Upper lobe of right lung (tissue), 1 donor: ENCODE measurements around the gene MAMSTR. TPM values are rescaled to one million over a fixed set of nuclear protein-coding genes. Genes with fewer than 3 reads are reported as not detected.

Experiments
- ATAC-seq: fragments of 200-7000 bp; cut with Tn5 transposase; one replicate; pipeline ENCODE4 v1.9.1; 2020; ENCODE audit warnings: mild to moderate bottlenecking, moderate library complexity
- DNase-seq: peaks from one replicate; pipeline ENCODE4 v3.0.0-alpha.2; 2020
- H3K27ac ChIP-seq: fragments of 200-600 bp; one replicate; pipeline ENCODE4 v1.8.0; 2022
- H3K27me3 ChIP-seq: fragments of 200-600 bp; one replicate; pipeline ENCODE4 v1.8.0; 2022; ENCODE audit warnings: mild to moderate bottlenecking
- H3K36me3 ChIP-seq: fragments of 200-600 bp; one replicate; pipeline ENCODE4 v1.8.0; 2022
- H3K4me1 ChIP-seq: fragments of 200-600 bp; one replicate; pipeline ENCODE4 v1.8.0; 2022
- H3K4me3 ChIP-seq: fragments of 200-600 bp; one replicate; pipeline ENCODE4 v1.8.0; 2022; ENCODE audit warnings: mild to moderate bottlenecking
- H3K9me3 ChIP-seq: fragments of 200-600 bp; one replicate; pipeline ENCODE4 v1.8.0; 2022
- intact Hi-C: fragments of 100-400 bp; cut with DNase I; formaldehyde crosslinking; loops from one replicate; pipeline ENCODE4 v1.11.0; 2022
- total RNA-seq: library from RNA; stranded (reverse); fragmentation: NEBNext Ultra II Directional; extraction: Animal tissue kit (Norgen Biotek cat#: 25700); gene quantifications from one replicate; pipeline ENCODE4 v1.2.1, GENCODE V29; 2021
- TF ChIP-seq, protein P1 (sequence below): fragments of 200-600 bp; IDR thresholded peaks from one replicate; pipeline ENCODE4 v1.8.0; 2022; ENCODE audit warnings: antibody characterized with exemption
- donor health status: DM: no; HTN: yes; CAD: no; lungs with severe emphysema.

Gene MAMSTR
- total RNA-seq, 1 donor from 2014 or later, result 1.2 TPM

DNA sequence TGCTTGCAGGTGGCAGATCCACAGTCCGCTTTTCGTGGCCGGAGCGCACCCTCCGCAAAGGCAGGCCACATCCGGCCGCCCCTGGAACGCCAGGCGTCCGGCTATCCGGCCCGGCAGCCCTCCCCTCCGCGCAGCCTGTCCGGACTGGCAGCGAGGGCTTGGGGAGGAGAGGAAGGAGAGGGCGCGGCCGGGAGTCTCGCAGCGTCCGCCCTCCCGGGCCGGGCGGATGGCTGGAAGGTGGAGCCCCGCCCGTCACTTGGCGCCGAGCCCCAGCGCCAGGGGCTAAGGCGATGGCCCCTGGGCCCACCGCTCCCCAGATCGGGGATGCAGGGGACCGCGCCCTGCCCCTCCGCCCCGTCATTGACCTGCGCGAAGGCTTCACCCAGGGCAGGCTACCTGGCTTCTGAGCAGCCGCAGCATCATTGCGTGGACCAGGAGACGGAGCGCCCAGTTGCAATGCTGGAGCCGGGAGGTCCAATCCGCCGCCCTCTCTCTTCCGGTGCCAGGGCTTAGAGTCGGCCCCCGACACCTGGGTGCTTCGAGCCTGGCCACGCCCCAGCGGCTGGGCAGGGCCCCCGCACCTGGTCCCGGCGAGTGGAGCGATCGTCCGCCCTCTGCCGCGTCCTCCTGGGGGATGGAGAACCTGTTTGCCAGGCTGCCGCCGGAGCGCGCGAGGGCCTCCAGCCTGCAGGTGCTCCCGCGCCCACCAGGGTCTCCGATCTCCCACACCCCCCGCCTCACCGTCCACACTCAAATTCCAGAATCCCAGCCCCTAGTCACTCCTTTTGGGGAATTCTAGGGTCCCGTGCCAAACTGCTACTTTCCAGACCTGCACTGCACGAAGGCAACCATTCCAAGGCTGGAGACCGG, 33.2 kb upstream of the MAMSTR start, which contains the start of gene FUT1:
Gene FUT1, minus strand, starts transcription at position 146 of the 870 bp plus-strand sequence. CDS start 1,360 bp downstream, outside the sequence.
- Histone ChIP-seq H3K4me1 (peaks cover 18% of the 10 kb centered on the region), H3K27me3 (peaks cover 19% of the 10 kb centered on the region), H3K4me3 (peak within 1 kb of the TSS; percentile 56), H3K9me3 (no peaks in the 10 kb centered on the region), H3K27ac (peak within 1 kb of the TSS; percentile 63), H3K36me3 (no peaks in the 10 kb centered on the region)
- ATAC-seq (peak; percentile 89), DNase-seq (peak; percentile 90)
- intact Hi-C loops, result no loop called here
- TF ChIP-seq, protein P1, sequence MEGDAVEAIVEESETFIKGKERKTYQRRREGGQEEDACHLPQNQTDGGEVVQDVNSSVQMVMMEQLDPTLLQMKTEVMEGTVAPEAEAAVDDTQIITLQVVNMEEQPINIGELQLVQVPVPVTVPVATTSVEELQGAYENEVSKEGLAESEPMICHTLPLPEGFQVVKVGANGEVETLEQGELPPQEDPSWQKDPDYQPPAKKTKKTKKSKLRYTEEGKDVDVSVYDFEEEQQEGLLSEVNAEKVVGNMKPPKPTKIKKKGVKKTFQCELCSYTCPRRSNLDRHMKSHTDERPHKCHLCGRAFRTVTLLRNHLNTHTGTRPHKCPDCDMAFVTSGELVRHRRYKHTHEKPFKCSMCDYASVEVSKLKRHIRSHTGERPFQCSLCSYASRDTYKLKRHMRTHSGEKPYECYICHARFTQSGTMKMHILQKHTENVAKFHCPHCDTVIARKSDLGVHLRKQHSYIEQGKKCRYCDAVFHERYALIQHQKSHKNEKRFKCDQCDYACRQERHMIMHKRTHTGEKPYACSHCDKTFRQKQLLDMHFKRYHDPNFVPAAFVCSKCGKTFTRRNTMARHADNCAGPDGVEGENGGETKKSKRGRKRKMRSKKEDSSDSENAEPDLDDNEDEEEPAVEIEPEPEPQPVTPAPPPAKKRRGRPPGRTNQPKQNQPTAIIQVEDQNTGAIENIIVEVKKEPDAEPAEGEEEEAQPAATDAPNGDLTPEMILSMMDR, result no peak

DNA sequence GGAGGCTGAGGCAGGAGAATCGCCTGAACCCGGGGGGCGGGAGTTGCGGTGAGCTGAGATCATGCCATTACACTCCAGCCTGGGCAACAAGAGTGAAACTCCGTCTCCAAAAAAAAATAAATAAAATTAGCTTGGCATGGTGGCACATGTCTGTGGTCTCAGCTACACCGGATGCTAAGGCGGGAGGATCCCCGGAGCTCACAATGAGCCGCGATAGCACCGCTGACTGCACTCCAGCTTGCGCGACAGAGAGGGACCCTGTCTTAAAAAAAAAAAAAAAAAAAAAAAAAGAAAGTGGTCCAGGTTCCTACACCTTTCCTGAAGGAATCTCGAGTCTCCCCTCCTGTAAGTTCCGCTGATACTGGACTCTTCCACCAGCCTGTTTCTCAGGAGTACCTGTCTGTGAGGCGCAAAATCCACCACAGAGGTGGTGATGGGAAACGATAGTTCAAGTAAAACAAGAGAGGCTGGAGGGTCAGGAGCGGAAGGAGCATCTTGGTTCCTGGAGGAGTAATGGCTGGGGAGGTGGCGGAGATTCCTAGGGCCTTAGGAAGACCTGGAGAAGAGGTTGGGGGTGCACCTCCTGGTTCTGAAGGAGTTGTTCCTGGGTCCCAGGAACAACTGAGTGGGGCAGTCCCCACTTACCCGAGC, 32.4 kb upstream of the MAMSTR start:
- TF ChIP-seq, protein P1, result no peak
- H3K4me1 ChIP-seq, result peaks cover 18% of the 10 kb centered on the region
- no peaks in the 10 kb centered on the region for H3K9me3 ChIP-seq
- peaks cover 19% of the 10 kb centered on the region for H3K27me3 ChIP-seq
- DNase-seq, result no peak
- intact Hi-C loops, result no loop called here
- ATAC-seq, result no peak
- H3K4me3 ChIP-seq, result peak overlapping the region; percentile 56
- H3K27ac ChIP-seq, result peak overlapping the region; percentile 63
- no peaks in the 10 kb centered on the region for H3K36me3 ChIP-seq

DNA sequence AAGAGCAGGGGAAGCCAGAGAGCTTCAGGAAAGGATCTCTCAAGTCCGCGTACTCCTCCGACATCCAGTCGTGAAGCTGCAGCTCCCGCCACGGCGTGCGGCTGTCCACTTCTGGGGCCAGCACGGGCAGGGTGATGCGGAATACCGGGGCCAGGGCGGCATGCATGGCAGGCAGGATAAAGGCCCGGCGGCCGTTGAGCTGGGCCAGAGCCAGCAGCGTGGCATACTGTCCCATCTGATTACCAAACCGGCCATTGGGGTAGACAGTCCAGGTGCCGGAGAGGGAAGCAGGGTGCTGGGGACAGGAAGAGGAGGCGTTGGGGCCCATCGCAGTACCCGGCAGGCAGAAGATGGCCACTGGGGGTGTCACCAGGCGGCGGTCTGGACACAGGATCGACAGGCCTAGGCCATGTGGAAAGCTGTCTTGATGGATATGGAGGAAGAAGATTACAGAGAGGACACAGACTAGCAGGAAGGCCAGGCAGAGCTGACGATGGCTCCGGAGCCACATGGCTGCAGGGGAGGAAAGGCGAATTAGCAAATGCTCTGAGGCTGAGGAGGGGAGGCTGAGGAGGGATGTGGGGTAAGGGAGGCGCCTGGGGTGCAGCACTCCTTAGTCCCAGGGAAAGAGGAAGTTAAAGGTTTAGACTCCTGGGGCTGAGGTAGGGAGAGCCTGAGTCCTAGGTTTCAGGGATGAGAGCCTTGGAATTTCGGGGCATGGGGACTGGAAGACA, 31.4 kb upstream of the MAMSTR start:
- Histone ChIP-seq H3K36me3 (no peaks in the 10 kb centered on the region), H3K4me3 (peak overlapping the region; percentile 56), H3K27me3 (peaks cover 19% of the 10 kb centered on the region), H3K9me3 (no peaks in the 10 kb centered on the region), H3K4me1 (peaks cover 18% of the 10 kb centered on the region), H3K27ac (no peak overlapping the region)
- ATAC-seq (no peak), DNase-seq (no peak)
- intact Hi-C loops, result no loop called here
- TF ChIP-seq, protein P1, result no peak

DNA sequence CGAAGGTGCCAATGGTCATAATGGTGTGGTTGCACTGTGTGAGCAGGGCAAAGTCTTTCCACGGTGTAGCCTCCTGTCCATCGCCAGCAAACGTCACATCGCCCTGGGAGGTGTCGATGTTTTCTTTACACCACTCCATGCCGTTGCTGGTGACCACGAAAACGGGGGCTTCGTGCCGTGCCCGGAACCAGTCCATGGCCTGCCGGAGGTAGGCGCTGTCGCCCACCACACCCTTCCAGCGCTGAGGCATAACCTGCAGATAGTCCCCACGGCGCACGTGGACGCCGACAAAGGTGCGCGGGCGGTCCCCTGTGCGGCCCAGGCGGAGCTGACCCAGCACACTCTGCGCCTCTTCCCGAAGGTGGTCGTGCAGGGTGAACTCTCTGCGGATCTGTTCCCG, 30.8 kb upstream of the MAMSTR start:
- no peak overlapping the region for H3K27ac ChIP-seq
- TF ChIP-seq, protein P1, result no peak
- intact Hi-C loops, result no loop called here
- H3K4me1 ChIP-seq, result peaks cover 18% of the 10 kb centered on the region
- no peak for DNase-seq
- H3K4me3 ChIP-seq, result peak overlapping the region; percentile 56
- no peaks in the 10 kb centered on the region for H3K36me3 ChIP-seq
- H3K27me3 ChIP-seq, result peaks cover 19% of the 10 kb centered on the region
- ATAC-seq, result no peak
- H3K9me3 ChIP-seq, result no peaks in the 10 kb centered on the region

DNA sequence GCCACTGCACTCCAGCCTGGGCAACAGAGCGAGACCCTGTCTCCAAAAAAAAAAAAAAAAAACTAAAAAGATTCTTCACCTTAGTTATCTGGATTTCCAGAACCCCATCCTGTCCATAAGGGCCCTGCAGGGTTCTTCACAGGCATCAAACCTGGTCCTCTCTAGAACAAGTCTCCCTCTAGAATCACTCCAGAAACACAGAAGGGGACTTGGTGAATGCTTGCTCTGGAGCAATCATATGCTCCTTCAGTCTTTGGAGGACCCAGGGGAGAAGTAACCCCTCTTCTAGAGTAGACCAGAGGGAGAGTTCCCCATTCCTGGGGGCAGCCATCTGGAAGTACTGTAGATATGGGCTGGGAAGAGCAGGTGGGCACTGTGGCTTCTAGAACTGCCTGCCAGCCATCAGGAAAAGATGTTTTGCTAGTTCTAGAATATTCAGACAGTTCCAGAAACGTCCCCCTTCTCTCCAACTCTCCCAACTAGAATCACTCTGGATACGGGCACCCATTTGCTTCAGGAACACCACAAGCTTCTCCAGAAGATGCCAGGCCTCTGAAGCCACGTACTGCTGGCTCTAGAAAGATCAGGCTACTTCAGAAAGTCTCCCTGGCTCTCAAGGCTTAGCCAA, 30.2 kb upstream of the MAMSTR start:
- Histone ChIP-seq H3K4me1 (peaks cover 18% of the 10 kb centered on the region), H3K36me3 (no peaks in the 10 kb centered on the region), H3K27me3 (peaks cover 19% of the 10 kb centered on the region), H3K9me3 (no peaks in the 10 kb centered on the region), H3K27ac (no peak overlapping the region), H3K4me3 (no peak overlapping the region)
- ATAC-seq, result no peak
- intact Hi-C loops, result no loop called here
- TF ChIP-seq, protein P1, result no peak
- DNase-seq, result no peak
